ENCODE results near the gene CDC42BPA. TPM values are rescaled to one million over a fixed set of nuclear protein-coding genes. Genes with fewer than 3 reads are reported as not detected.

CDC42BPA gene
- total RNA-seq, 1 donor from 2014 or later: 1.0 TPM

DNA sequence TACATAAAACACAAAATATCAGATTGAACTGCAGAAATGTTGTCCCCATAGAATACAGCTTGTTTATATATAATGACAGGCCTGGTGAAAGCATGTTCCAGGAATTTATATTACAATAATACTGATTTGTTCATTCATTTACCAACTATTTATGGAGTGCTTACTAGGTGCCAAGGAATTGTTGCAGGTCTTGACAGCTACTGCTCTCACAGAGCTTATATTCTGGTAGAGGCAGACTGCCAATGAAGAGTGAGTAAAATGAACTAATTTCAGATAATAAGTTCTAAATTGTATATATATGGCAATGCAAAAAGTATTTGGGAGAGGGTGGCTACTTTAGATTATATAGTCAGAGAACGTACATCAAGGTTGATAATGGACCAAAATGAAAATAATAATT lies 226.2 kb downstream of the CDC42BPA start:
- no peak overlapping the region for H3K27ac Mint-ChIP-seq
- H3K27me3 Mint-ChIP-seq (ENCODE audit: insufficient read depth): peaks cover 2% of the 10 kb centered on the region
- no peaks in the 10 kb centered on the region for H3K4me1 Mint-ChIP-seq (ENCODE audit: low read depth)
- intact Hi-C loops (cut with micrococcal nuclease): no loop called here
- no peak for DNase-seq (ENCODE audit: low spot score)
- H3K36me3 Mint-ChIP-seq (ENCODE audit: low read depth): no peaks in the 10 kb centered on the region
- no peaks in the 10 kb centered on the region for H3K9me3 Mint-ChIP-seq
- no peak overlapping the region for H3K4me3 Mint-ChIP-seq

- Mint-ChIP-seq H3K27me3 (ENCODE audit: insufficient read depth) (peaks cover 9% of the 10 kb centered on the region), H3K36me3 (ENCODE audit: low read depth) (no peaks in the 10 kb centered on the region), H3K27ac (no peak overlapping the region), H3K4me1 (ENCODE audit: low read depth) (no peaks in the 10 kb centered on the region), H3K9me3 (peaks cover 8% of the 10 kb centered on the region), H3K4me3 (no peak overlapping the region)
- intact Hi-C loops (cut with micrococcal nuclease): no loop called here
- DNase-seq (ENCODE audit: low spot score): no peak
Observed at GRCh38 chr1:227086636-227087035, 231.7 kb downstream of the CDC42BPA start.

DNA sequence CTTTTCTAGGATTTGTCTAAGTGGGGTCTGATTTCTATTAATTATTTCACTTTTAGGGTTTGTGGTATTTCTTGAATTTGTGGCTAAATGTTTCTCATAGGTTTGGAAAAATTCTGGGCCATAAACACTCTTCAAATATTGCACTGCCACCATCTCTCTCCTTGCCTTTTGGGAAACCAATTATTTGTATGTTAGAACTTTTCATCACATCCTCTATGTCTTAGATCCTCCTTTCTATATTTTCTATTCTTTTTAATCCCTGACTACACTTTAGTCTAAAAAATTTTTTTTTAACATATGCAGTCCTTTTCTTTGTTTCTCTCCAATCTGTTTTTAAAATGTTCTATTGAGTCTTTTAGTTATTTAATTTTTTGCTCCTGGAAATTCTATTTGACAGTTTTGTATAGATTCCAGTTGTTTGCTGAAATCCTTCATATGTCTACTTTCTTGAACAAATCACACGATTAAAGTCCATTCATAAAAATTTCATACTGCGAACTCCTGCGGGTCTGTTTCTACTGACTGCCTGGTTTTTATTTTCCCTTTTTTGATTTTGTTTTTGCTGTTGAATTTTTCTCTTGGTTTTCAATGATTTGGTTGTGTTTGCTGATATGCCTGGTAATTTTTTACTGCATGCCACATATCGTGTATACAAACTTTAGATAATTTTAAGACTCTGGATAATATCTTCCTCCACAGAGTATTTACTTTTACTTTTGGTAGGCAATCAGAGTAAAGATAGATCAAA lies 235.1 kb downstream of the CDC42BPA start:
- no peak overlapping the region for H3K27ac Mint-ChIP-seq
- H3K4me1 Mint-ChIP-seq (ENCODE audit: low read depth): no peaks in the 10 kb centered on the region
- no peaks in the 10 kb centered on the region for H3K36me3 Mint-ChIP-seq (ENCODE audit: low read depth)
- intact Hi-C loops (cut with micrococcal nuclease): no loop called here
- no peak overlapping the region for H3K4me3 Mint-ChIP-seq
- no peak for DNase-seq (ENCODE audit: low spot score)
- peaks cover 8% of the 10 kb centered on the region for H3K9me3 Mint-ChIP-seq
- peaks cover 13% of the 10 kb centered on the region for H3K27me3 Mint-ChIP-seq (ENCODE audit: insufficient read depth)

- Mint-ChIP-seq H3K4me1 (ENCODE audit: low read depth) (peaks cover 4% of the 10 kb centered on the region), H3K9me3 (peaks cover under 1% of the 10 kb centered on the region), H3K4me3 (no peak overlapping the region), H3K27ac (no peak overlapping the region), H3K36me3 (ENCODE audit: low read depth) (no peaks in the 10 kb centered on the region), H3K27me3 (ENCODE audit: insufficient read depth) (peaks cover 15% of the 10 kb centered on the region)
- intact Hi-C loops (cut with micrococcal nuclease): no loop called here
- DNase-seq (ENCODE audit: low spot score): no peak
Observed at GRCh38 chr1:227077783-227078182, 240.5 kb downstream of the CDC42BPA start.

DNA sequence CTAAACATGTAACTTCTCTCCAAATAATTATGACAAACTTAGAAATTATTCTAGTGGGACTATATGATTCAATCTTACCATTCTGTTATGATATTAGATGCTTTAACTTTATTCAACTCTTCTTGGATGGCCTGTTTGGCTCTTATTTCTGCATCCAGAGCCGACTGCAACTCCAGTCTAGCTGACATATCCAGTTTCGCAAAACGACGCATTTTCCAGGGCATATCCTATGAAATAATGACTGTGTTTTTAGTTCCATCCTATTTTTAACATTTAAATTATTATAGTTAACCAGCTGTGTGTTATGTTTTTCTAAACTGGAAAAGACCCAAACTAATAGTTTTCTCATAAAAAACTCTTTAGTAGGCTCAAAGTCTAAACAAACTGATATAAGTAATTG lies 244.5 kb downstream of the CDC42BPA start:
- no peak overlapping the region for H3K4me3 Mint-ChIP-seq
- peaks cover 6% of the 10 kb centered on the region for H3K4me1 Mint-ChIP-seq (ENCODE audit: low read depth)
- H3K27ac Mint-ChIP-seq: no peak overlapping the region
- intact Hi-C loops (cut with micrococcal nuclease): loop anchor here (1.0 to 2.0 kb wide), 4 partner anchors 133 to 447 kb away; partner anchors contain the start of gene COQ8A
- H3K36me3 Mint-ChIP-seq (ENCODE audit: low read depth): no peaks in the 10 kb centered on the region
- no peak for DNase-seq (ENCODE audit: low spot score)
- H3K27me3 Mint-ChIP-seq (ENCODE audit: insufficient read depth): peaks cover 15% of the 10 kb centered on the region
- H3K9me3 Mint-ChIP-seq: no peaks in the 10 kb centered on the region

DNA sequence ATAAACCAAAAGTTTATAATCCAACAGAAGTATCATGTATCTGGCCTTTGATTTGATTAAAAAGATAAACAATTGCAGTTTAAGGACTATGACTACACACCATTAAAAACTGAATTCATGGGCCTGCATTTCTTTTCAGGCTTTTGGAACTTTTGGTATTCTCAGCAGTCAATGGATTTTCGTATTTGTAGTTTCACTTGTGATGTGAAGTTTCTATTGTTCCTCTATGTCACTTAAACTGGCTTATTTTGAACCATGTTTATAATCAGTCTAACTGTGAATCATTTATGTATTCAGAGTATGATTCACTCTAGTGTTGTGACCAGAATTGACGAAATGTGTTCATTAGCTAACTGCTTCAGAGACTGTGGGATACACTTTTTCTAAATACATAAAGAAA lies 245.3 kb downstream of the CDC42BPA start:
- no peaks in the 10 kb centered on the region for H3K9me3 Mint-ChIP-seq
- H3K36me3 Mint-ChIP-seq (ENCODE audit: low read depth): no peaks in the 10 kb centered on the region
- intact Hi-C loops (cut with micrococcal nuclease): loop anchor here (1.0 to 2.0 kb wide), 4 partner anchors 132 to 447 kb away; partner anchors contain the start of gene COQ8A
- peaks cover 9% of the 10 kb centered on the region for H3K27me3 Mint-ChIP-seq (ENCODE audit: insufficient read depth)
- no peak for DNase-seq (ENCODE audit: low spot score)
- H3K27ac Mint-ChIP-seq: no peak overlapping the region
- H3K4me1 Mint-ChIP-seq (ENCODE audit: low read depth): peaks cover 6% of the 10 kb centered on the region
- H3K4me3 Mint-ChIP-seq: no peak overlapping the region

DNA sequence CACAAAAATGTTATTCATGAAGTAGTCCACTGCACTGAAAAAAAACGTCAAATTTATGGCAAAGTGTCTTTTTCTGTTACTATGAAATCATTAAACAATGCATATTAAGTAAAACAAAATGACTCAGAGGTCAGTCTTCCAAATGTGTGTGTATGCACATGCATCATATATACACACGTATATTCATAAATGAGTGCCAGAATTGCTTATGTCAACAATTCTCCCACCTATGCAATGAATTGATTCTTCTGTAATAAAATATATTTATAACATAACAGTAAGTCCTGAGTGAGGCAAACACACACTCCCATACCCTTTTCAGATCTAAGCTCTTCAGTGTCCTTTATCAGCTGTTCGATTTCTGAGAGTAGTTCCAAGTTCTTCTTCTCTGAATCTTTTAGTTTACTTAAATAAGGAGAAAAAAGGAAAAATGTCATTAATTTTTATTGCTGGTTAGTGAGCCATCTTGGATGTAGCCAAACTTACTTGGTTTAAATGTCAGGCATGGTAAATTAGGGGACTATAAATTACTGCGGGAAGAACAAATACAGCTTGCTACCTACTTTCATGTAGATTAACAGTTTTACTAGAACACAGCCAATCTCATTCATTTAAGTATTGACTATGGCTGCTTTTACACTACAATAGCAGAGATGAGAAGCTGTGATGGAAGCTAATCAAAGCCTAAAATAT lies 246.3 kb downstream of the CDC42BPA start:
- peaks cover 6% of the 10 kb centered on the region for H3K4me1 Mint-ChIP-seq (ENCODE audit: low read depth)
- H3K4me3 Mint-ChIP-seq: no peak overlapping the region
- H3K36me3 Mint-ChIP-seq (ENCODE audit: low read depth): no peaks in the 10 kb centered on the region
- intact Hi-C loops (cut with micrococcal nuclease): loop anchor here (2.0 kb wide), 1 partner anchor 131 kb away; the partner anchor contains the start of gene COQ8A
- no peak overlapping the region for H3K27ac Mint-ChIP-seq
- H3K9me3 Mint-ChIP-seq: no peaks in the 10 kb centered on the region
- no peak for DNase-seq (ENCODE audit: low spot score)
- peaks cover 6% of the 10 kb centered on the region for H3K27me3 Mint-ChIP-seq (ENCODE audit: insufficient read depth)

DNA sequence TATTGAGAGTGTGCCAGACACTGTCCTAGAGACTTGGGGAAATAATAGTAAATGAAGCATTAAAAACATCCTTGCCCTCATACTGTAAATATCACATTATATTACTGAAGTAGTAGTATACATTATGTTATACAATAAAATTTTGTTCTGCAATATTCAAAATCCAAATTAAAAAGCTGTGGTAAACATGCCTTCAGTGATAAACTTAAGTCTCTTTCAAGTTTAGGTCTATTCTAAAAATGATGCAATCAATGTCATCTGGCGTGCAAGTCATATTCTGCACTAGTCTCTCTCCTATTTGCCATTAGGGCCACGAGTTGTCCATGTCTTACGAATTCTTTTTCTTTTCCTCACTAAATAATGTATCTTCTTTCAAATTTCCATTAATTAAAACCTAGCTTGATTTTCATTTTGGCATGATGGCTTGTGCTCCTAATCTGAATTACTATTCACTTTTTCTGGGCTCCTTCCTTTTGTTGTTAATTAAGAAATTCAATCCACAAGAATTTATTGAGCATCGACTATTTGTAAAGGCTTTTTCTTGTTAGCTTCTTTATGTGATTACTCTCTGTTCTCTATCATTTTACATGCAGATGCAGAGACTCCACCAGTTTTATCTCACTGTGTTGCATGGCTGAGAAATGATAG lies 247.5 kb downstream of the CDC42BPA start:
- Mint-ChIP-seq H3K4me1 (ENCODE audit: low read depth) (peaks cover 6% of the 10 kb centered on the region), H3K9me3 (no peaks in the 10 kb centered on the region), H3K4me3 (no peak overlapping the region), H3K27me3 (ENCODE audit: insufficient read depth) (peaks cover under 1% of the 10 kb centered on the region), H3K36me3 (ENCODE audit: low read depth) (no peaks in the 10 kb centered on the region), H3K27ac (no peak overlapping the region)
- intact Hi-C loops (cut with micrococcal nuclease): no loop called here
- no peak for DNase-seq (ENCODE audit: low spot score)

DNA sequence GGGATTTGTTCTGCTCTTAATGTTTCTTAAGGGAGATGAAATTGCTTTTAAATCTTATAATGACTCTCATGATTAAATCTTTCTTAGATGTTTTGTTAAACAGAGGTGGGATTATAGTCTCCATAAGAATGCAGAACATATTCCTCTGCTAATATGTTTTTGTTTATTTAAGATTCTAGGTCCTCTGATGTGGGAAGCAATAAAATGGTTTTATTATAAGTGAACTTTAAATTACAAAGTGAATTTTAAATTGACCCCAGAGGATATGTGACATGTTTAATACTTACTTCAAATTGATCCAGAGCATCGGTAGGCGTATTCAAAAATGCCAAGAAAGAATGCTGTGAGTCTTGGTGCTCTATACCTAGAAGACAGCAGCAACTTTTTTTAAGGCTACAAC lies 248.8 kb downstream of the CDC42BPA start:
- peaks cover 6% of the 10 kb centered on the region for H3K4me1 Mint-ChIP-seq (ENCODE audit: low read depth)
- H3K36me3 Mint-ChIP-seq (ENCODE audit: low read depth): no peaks in the 10 kb centered on the region
- DNase-seq (ENCODE audit: low spot score): no peak
- H3K27ac Mint-ChIP-seq: no peak overlapping the region
- no peaks in the 10 kb centered on the region for H3K9me3 Mint-ChIP-seq
- no peak overlapping the region for H3K4me3 Mint-ChIP-seq
- H3K27me3 Mint-ChIP-seq (ENCODE audit: insufficient read depth): peaks cover 2% of the 10 kb centered on the region
- intact Hi-C loops (cut with micrococcal nuclease): no loop called here

GRCh38 chr1:227068883-227069282 lies 249.4 kb downstream of the CDC42BPA start:
- intact Hi-C loops (cut with micrococcal nuclease): no loop called here
- Mint-ChIP-seq H3K36me3 (ENCODE audit: low read depth) (no peaks in the 10 kb centered on the region), H3K4me3 (no peak overlapping the region), H3K27ac (no peak overlapping the region), H3K9me3 (no peaks in the 10 kb centered on the region), H3K4me1 (ENCODE audit: low read depth) (peaks cover 6% of the 10 kb centered on the region), H3K27me3 (ENCODE audit: insufficient read depth) (peaks cover 2% of the 10 kb centered on the region)
- DNase-seq (ENCODE audit: low spot score): no peak

- Mint-ChIP-seq H3K4me3 (no peak overlapping the region), H3K36me3 (ENCODE audit: low read depth) (no peaks in the 10 kb centered on the region), H3K4me1 (ENCODE audit: low read depth) (peaks cover 4% of the 10 kb centered on the region), H3K9me3 (no peaks in the 10 kb centered on the region), H3K27ac (no peak overlapping the region), H3K27me3 (ENCODE audit: insufficient read depth) (peaks cover 2% of the 10 kb centered on the region)
- intact Hi-C loops (cut with micrococcal nuclease): no loop called here
- no peak for DNase-seq (ENCODE audit: low spot score)
Observed at GRCh38 chr1:227066999-227067398, 251.3 kb downstream of the CDC42BPA start.

- intact Hi-C loops (cut with micrococcal nuclease): no loop called here
- no peaks in the 10 kb centered on the region for H3K36me3 Mint-ChIP-seq (ENCODE audit: low read depth)
- H3K4me1 Mint-ChIP-seq (ENCODE audit: low read depth): peaks cover 4% of the 10 kb centered on the region
- H3K9me3 Mint-ChIP-seq: no peaks in the 10 kb centered on the region
- no peak overlapping the region for H3K4me3 Mint-ChIP-seq
- peaks cover 3% of the 10 kb centered on the region for H3K27me3 Mint-ChIP-seq (ENCODE audit: insufficient read depth)
- DNase-seq (ENCODE audit: low spot score): no peak
- H3K27ac Mint-ChIP-seq: no peak overlapping the region
Observed at GRCh38 chr1:227065311-227065710, 253.0 kb downstream of the CDC42BPA start.

DNA sequence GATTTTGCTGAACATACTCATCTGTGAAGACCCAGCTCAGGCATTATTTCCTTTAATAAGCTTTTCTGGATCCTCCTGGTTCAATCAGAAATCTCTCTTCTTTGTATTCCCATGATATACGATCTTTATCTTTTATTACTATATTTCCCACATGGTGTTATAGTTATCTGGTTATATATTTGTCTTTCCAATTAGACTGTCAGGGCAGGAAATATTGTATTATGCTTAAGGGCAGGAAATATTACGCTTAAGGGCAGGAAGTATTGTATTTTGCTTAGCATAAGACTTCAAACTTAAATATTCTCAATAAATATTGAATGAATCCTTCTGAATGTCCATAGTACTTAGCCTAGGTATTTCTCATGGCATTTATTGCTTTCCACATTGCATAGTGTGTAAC lies 256.0 kb downstream of the CDC42BPA start:
- H3K4me1 Mint-ChIP-seq (ENCODE audit: low read depth): peaks cover 4% of the 10 kb centered on the region
- no peak for DNase-seq (ENCODE audit: low spot score)
- intact Hi-C loops (cut with micrococcal nuclease): no loop called here
- H3K36me3 Mint-ChIP-seq (ENCODE audit: low read depth): no peaks in the 10 kb centered on the region
- peaks cover 12% of the 10 kb centered on the region for H3K27me3 Mint-ChIP-seq (ENCODE audit: insufficient read depth)
- H3K4me3 Mint-ChIP-seq: no peak overlapping the region
- H3K27ac Mint-ChIP-seq: no peak overlapping the region
- H3K9me3 Mint-ChIP-seq: no peaks in the 10 kb centered on the region

Data from activated T-helper 1 cell treated with anti-CD3 and anti-CD28 coated beads, Interleukin-12 subunit alpha, Interleukin-12 subunit beta, Interleukin-2, Interleukin-4 antibody, amounts not matched to agents 30 ng/mL and 10 ng/mL and 1 ng/mL, durations not matched to agents 14 hours and 24 hours and 36 hours (primary cell).